ENCODE measurements around the gene DDX24. TPM values are rescaled to one million over a fixed set of nuclear protein-coding genes. Genes with fewer than 3 reads are reported as not detected.
"Not testable (repeated sequence)": the region's sequence is repeated elsewhere in the genome, so short reads cannot be mapped to it uniquely, and the experiment has no call there.

The DDX24 gene
- polyA plus RNA-seq, 3 donors, result 41.2 to 122 (median 63.8) TPM

GRCh38 chr14:94097091-94097490 lies 16.1 kb upstream of the DDX24 start:
- WGBS, 3 donors, result 94 to 95% (median 94%) methylated on average over 4 of the region's 4 CpGs
- H3K27ac ChIP-seq (ENCODE audit: low read depth, low read length), result no peak overlapping the region

- H3K27ac ChIP-seq (ENCODE audit: low read depth, low read length), result no peak overlapping the region
- WGBS, 3 donors, result 94 to 100% (median 98%) methylated on average over 2 of the region's 2 CpGs
Measured at GRCh38 chr14:94093418-94093817, 12.4 kb upstream of the DDX24 start.

GRCh38 chr14:94089479-94089878 lies 8.5 kb upstream of the DDX24 start:
- WGBS, 3 donors, result 94 to 96% (median 95%) methylated on average over 4 of the region's 4 CpGs
- no peak overlapping the region for H3K27ac ChIP-seq (ENCODE audit: low read depth, low read length)

GRCh38 chr14:94088516-94088915 lies 7.5 kb upstream of the DDX24 start:
- 84 to 94% (median 91%) methylated on average over 5 of the region's 5 CpGs for WGBS, 3 donors
- H3K27ac ChIP-seq (ENCODE audit: low read depth, low read length), result no peak overlapping the region

GRCh38 chr14:94087891-94088290 lies 6.9 kb upstream of the DDX24 start:
- no peak overlapping the region for H3K27ac ChIP-seq (ENCODE audit: low read depth, low read length)
- 66 to 97% (median 68%) methylated on average over 4 of the region's 4 CpGs for WGBS, 3 donors

GRCh38 chr14:94081386-94081820 lies 401 bp upstream of the DDX24 start:
- H3K27ac ChIP-seq (ENCODE audit: low read depth, low read length), result no peak overlapping the region
- WGBS, 3 donors, result 0 to 1% (median 1%) methylated on average over 19 of the region's 19 CpGs

GRCh38 chr14:94079891-94080620 lies 946 bp downstream of the DDX24 start:
- no peak overlapping the region for H3K27ac ChIP-seq (ENCODE audit: low read depth, low read length)
- WGBS, 3 donors, result 2 to 4% (median 3%) methylated on average over 15 of the region's 15 CpGs

- no peak overlapping the region for H3K27ac ChIP-seq (ENCODE audit: low read depth, low read length)
- WGBS, 3 donors, result 77 to 89% (median 82%) methylated on average over 5 of the region's 5 CpGs
Measured at GRCh38 chr14:94077823-94078222, 3.2 kb downstream of the DDX24 start.

- 56 to 79% (median 71%) methylated on average over 7 of the region's 7 CpGs for WGBS, 3 donors
- no peak overlapping the region for H3K27ac ChIP-seq (ENCODE audit: low read depth, low read length)
Measured at GRCh38 chr14:94077111-94077821, 3.7 kb downstream of the DDX24 start.

- WGBS, 3 donors, result 88 to 100% (median 97%) methylated on average over 2 of the region's 2 CpGs
- no peak overlapping the region for H3K27ac ChIP-seq (ENCODE audit: low read depth, low read length)
Measured at GRCh38 chr14:94075008-94075407, 6.0 kb downstream of the DDX24 start.

- no peak overlapping the region for H3K27ac ChIP-seq (ENCODE audit: low read depth, low read length)
- 96 to 97% (median 96%) methylated on average over 3 of the region's 3 CpGs for WGBS, 3 donors
Measured at GRCh38 chr14:94074534-94074933, 6.5 kb downstream of the DDX24 start.

- H3K27ac ChIP-seq (ENCODE audit: low read depth, low read length), result not testable (repeated sequence)
- WGBS, 3 donors, result 92 to 99% (median 97%) methylated on average over 3 of the region's 3 CpGs
Measured at GRCh38 chr14:94072076-94072475, 8.9 kb downstream of the DDX24 start.

- WGBS, 3 donors, result 64 to 78% (median 66%) methylated on average over 8 of the region's 8 CpGs
- no peak overlapping the region for H3K27ac ChIP-seq (ENCODE audit: low read depth, low read length)
Measured at GRCh38 chr14:94066089-94066676, 14.8 kb downstream of the DDX24 start.

- no peak overlapping the region for H3K27ac ChIP-seq (ENCODE audit: low read depth, low read length)
- 77 to 85% (median 79%) methylated on average over 9 of the region's 9 CpGs for WGBS, 3 donors
Measured at GRCh38 chr14:94062344-94062940, 18.6 kb downstream of the DDX24 start.

GRCh38 chr14:94059998-94060397 lies 21.0 kb downstream of the DDX24 start:
- 43 to 87% (median 74%) methylated on average over 5 of the region's 5 CpGs for WGBS, 3 donors
- no peak overlapping the region for H3K27ac ChIP-seq (ENCODE audit: low read depth, low read length)

- H3K27ac ChIP-seq (ENCODE audit: low read depth, low read length), result no peak overlapping the region
Measured at GRCh38 chr14:94058674-94059138, 22.3 kb downstream of the DDX24 start.

GRCh38 chr14:94058128-94058673 lies 22.8 kb downstream of the DDX24 start:
- 28 to 85% (median 77%) methylated on average over 1 of the region's 1 CpG for WGBS, 3 donors
- no peak overlapping the region for H3K27ac ChIP-seq (ENCODE audit: low read depth, low read length)

More at GRCh38 chr14:94058674-94059138, 22.3 kb downstream of the DDX24 start:
- WGBS, 3 donors, result 30 to 88% (median 81%) methylated on average over 5 of the region's 5 CpGs

- WGBS, 3 donors, result 76 to 82% (median 81%) methylated on average over 6 of the region's 6 CpGs
- no peak overlapping the region for H3K27ac ChIP-seq (ENCODE audit: low read depth, low read length)
Measured at GRCh38 chr14:94056579-94057308, 24.3 kb downstream of the DDX24 start.

Measured in adipose tissue (tissue), 3 donors.